HepG2 (cell line): ENCODE data around the gene TXNRD1.

Source experiments
- ASH2L ChIP-seq: fragments of 300-600, 200-600 bp; sonication (generic); IDR thresholded peaks from 2 replicates; pipeline ENCODE4 v1.7.0; 2017; ENCODE audit warnings: low read depth, mild to moderate bottlenecking, moderate library complexity, mixed read lengths, low read length; ENCODE audit not compliant: insufficient read length
- ATF5 ChIP-seq: sonication (generic); formaldehyde crosslinking; IDR thresholded peaks from 2 replicates; pipeline ENCODE4 v1.4.0; 2020; ENCODE audit warnings: mild to moderate bottlenecking, low read depth, missing genetic modification reagents
- CTCF ChIP-seq: sonication (generic); formaldehyde crosslinking; IDR thresholded peaks from 2 replicates; pipeline ENCODE4 v1.5.0; 2020; ENCODE audit warnings: mild to moderate bottlenecking, missing genetic modification reagents, moderate library complexity
- FOXA1 ChIP-seq, 2 experiments: fragments of 450-650 bp in 1 of 2; sonication (generic) in 1 of 2; formaldehyde crosslinking in 1 of 2; IDR thresholded peaks; 2 replicates each; pipeline versions ENCODE4 v1.4.0 to v1.6.1; 2016 to 2020; ENCODE audit warnings: missing genetic modification reagents in 1 of 2
- FOXK2 ChIP-seq: fragments of 450-650 bp; IDR thresholded peaks from 2 replicates; pipeline ENCODE4 v1.6.1; 2016
- HES4 ChIP-seq: sonication (generic); formaldehyde crosslinking; IDR thresholded peaks from 2 replicates; pipeline ENCODE4 v1.9.0; 2021; ENCODE audit warnings: mild to moderate bottlenecking, missing genetic modification reagents, borderline replicate concordance
- MAFF ChIP-seq: IDR thresholded peaks from 2 replicates; pipeline ENCODE4 v1.6.1; 2011; ENCODE audit warnings: low read depth, low read length, improper control_type of control experiment
- RAD21 ChIP-seq: fragments of 450-650 bp; formaldehyde crosslinking; IDR thresholded peaks from 2 replicates; pipeline ENCODE4 v1.5.0; 2020; ENCODE audit warnings: mild to moderate bottlenecking
- SMC3 ChIP-seq: IDR thresholded peaks from 2 replicates; pipeline ENCODE4 v1.6.1; 2011; ENCODE audit warnings: low read length, improper control_type of control experiment
- USF2 ChIP-seq, 2 experiments: sonication (generic) in 1 of 2; formaldehyde crosslinking in 1 of 2; IDR thresholded peaks; 2 replicates each; pipeline versions ENCODE4 v1.5.1 to v1.6.1; 2011 to 2020; ENCODE audit warnings: borderline replicate concordance in 1 of 2, low read depth in 1 of 2, low read length in 1 of 2, mild to moderate bottlenecking in 1 of 2, missing genetic modification reagents in 1 of 2, moderate library complexity in 1 of 2
- ZBTB44 ChIP-seq: sonication (generic); formaldehyde crosslinking; IDR thresholded peaks from 2 replicates; pipeline ENCODE4 v1.4.0; 2020; ENCODE audit warnings: missing genetic modification reagents
- ZNF33B ChIP-seq: sonication (generic); formaldehyde crosslinking; IDR thresholded peaks from 2 replicates; pipeline ENCODE4 v1.5.1; 2020; ENCODE audit warnings: mild to moderate bottlenecking, missing genetic modification reagents
- ZNF629 ChIP-seq: sonication (generic); formaldehyde crosslinking; conservative IDR thresholded peaks from 2 replicates; pipeline ENCODE4 v1.5.0; 2020; ENCODE audit warnings: missing genetic modification reagents
- TF ChIP-seq, protein P1 (sequence below): sonication (generic); formaldehyde crosslinking; IDR thresholded peaks from 2 replicates; pipeline ENCODE4; 2020; ENCODE audit warnings: missing genetic modification reagents, mild to moderate bottlenecking, borderline replicate concordance

- no peak for TF ChIP-seq ATF5 (CRISPR knock-in tag)
- no peak for TF ChIP-seq FOXK2
- TF ChIP-seq CTCF: no peak
- no peak for TF ChIP-seq FOXA1 (IDR thresholded peaks at IDR 0.05)
- no peak for TF ChIP-seq FOXA1 (CRISPR knock-in tag; IDR thresholded peaks at IDR 0.05)
- no peak for TF ChIP-seq HES4 (CRISPR knock-in tag)
- TF ChIP-seq USF2 (IDR thresholded peaks at IDR 0.05; ENCODE audit: low read depth, low read length): no peak
- TF ChIP-seq USF2 (CRISPR knock-in tag; IDR thresholded peaks at IDR 0.05; ENCODE audit: borderline replicate concordance): no peak
- TF ChIP-seq ZNF629: no peak
- TF ChIP-seq RAD21: no peak
- TF ChIP-seq ZBTB44 (CRISPR knock-in tag): no peak
- TF ChIP-seq ZNF33B (CRISPR knock-in tag): no peak
- no peak for TF ChIP-seq SMC3
- TF ChIP-seq MAFF: no peak
- TF ChIP-seq, protein P1, sequence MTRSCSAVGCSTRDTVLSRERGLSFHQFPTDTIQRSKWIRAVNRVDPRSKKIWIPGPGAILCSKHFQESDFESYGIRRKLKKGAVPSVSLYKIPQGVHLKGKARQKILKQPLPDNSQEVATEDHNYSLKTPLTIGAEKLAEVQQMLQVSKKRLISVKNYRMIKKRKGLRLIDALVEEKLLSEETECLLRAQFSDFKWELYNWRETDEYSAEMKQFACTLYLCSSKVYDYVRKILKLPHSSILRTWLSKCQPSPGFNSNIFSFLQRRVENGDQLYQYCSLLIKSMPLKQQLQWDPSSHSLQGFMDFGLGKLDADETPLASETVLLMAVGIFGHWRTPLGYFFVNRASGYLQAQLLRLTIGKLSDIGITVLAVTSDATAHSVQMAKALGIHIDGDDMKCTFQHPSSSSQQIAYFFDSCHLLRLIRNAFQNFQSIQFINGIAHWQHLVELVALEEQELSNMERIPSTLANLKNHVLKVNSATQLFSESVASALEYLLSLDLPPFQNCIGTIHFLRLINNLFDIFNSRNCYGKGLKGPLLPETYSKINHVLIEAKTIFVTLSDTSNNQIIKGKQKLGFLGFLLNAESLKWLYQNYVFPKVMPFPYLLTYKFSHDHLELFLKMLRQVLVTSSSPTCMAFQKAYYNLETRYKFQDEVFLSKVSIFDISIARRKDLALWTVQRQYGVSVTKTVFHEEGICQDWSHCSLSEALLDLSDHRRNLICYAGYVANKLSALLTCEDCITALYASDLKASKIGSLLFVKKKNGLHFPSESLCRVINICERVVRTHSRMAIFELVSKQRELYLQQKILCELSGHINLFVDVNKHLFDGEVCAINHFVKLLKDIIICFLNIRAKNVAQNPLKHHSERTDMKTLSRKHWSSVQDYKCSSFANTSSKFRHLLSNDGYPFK (CRISPR knock-in tag): no peak
- TF ChIP-seq ASH2L: no peak
These were observed 127.2 kb downstream of the TXNRD1 start for GRCh38 chr12:104342635-104343249.
